GM13976 (cell line): ENCODE measurements around the gene UBE2E1.

Experiments
- DNase-seq: peaks from one replicate; pipeline ENCODE4 v3.0.0; 2012; ENCODE audit warnings: low spot score
- in situ Hi-C: fragments of 300-500 bp; cut with MboI; formaldehyde crosslinking; loops from one replicate; pipeline ENCODE4 v1.12.0; 2022; ENCODE audit warnings: low sequenced_read_pairs, mixed read lengths, inconsistent platforms; ENCODE audit not compliant: unreplicated experiment
- TF ChIP-seq, protein P1 (sequence below): IDR thresholded peaks from 2 replicates; pipeline ENCODE4 v1.5.1; 2012; ENCODE audit warnings: borderline replicate concordance, mild to moderate bottlenecking; ENCODE audit not compliant: insufficient read depth; ENCODE audit errors: extremely low read depth, missing control alignments, control extremely low read depth

Gene UBE2E1

DNA sequence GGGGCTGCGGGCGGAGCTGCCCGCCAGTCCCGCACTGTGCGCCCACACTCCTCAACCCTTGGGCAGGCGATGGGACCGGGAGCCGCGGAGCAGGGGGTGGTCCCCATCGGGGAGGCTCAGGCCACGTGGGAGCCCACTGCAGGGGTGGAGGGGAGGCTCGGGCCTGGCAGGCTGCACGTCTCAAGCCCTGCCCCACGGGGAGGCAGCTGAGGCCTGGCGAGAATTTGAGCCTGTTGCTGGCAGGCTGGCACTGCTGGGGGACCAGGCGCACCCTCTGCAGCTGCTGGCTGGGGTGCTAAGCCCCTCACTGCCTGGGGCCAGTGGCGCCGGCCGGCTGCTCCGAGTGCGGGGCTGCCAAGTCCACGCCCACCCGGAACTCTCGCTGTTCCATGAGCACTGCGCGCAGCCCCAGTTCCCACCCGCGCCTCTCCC is 76.7 kb downstream of the UBE2E1 start:
- no peak for DNase-seq
- in situ Hi-C loops: loop anchor here (25.0 kb wide), 1 partner anchor 355 kb away; no protein-coding TSS in a partner anchor
- TF ChIP-seq, protein P1, sequence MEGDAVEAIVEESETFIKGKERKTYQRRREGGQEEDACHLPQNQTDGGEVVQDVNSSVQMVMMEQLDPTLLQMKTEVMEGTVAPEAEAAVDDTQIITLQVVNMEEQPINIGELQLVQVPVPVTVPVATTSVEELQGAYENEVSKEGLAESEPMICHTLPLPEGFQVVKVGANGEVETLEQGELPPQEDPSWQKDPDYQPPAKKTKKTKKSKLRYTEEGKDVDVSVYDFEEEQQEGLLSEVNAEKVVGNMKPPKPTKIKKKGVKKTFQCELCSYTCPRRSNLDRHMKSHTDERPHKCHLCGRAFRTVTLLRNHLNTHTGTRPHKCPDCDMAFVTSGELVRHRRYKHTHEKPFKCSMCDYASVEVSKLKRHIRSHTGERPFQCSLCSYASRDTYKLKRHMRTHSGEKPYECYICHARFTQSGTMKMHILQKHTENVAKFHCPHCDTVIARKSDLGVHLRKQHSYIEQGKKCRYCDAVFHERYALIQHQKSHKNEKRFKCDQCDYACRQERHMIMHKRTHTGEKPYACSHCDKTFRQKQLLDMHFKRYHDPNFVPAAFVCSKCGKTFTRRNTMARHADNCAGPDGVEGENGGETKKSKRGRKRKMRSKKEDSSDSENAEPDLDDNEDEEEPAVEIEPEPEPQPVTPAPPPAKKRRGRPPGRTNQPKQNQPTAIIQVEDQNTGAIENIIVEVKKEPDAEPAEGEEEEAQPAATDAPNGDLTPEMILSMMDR: no peak

DNA sequence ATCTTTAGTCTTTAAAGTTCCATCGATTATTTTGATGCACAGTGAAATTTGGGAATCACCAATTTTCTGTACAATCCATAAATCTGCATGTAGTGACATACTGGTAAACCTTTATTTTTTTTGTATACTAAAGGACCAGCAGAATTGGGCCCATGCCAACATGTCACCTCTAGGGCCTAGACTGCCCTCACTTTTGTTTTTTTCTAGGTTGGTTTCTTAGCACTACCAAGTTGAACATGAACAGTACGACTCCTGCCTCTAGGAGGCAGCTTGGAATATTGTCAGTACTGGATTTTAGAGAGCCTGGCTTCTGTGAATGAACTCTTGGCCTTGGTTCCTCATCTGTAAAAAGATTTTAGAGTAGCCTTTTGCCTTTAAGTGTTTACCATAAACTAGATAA is 78.7 kb downstream of the UBE2E1 start:
- TF ChIP-seq, protein P1: no peak
- in situ Hi-C loops: loop anchor here (25.0 kb wide), 1 partner anchor 353 kb away; no protein-coding TSS in a partner anchor
- no peak for DNase-seq

DNA sequence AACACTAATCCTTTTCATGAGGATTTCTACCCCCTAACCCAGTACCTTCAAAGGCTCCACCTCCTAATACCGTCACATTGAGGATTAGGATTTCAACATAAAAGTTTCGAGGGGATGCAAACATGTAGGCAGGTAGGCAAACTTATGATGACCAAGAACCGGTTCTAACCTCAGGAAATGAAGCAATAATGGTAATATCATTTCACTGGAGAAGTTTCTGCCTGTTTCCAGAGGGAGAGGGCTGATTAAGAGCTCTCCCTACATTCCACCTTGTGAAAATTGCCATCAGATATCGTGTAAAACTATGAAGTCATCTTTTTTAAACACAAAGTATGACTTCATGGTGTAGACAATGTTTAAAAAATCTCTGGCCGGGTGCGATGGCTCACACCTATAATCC is 79.5 kb downstream of the UBE2E1 start:
- no peak for DNase-seq
- TF ChIP-seq, protein P1: no peak
- in situ Hi-C loops: loop anchor here (25.0 kb wide), 1 partner anchor 352 kb away; no protein-coding TSS in a partner anchor

DNA sequence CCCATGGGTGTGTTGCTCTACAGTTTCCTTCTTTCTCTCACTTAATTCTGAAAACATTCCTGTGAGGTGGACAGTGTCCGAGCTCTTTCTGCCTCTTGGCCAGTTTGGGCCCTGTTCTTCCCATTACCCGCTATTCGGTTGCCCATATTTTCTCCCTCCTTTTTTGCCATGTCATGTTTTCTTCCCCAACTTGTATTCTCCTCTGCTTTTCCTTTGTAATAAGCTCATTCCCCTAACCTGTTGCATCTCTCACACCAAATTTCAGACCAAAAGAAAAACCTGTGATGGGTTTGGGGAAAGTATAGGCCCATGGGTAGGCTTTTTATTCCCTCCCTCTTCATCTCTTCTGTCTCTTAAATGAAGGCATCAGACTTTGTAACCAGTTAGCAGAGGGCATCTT is 80.6 kb downstream of the UBE2E1 start:
- TF ChIP-seq, protein P1: no peak
- no peak for DNase-seq
- in situ Hi-C loops: loop anchor here (25.0 kb wide), 1 partner anchor 351 kb away; no protein-coding TSS in a partner anchor

DNA sequence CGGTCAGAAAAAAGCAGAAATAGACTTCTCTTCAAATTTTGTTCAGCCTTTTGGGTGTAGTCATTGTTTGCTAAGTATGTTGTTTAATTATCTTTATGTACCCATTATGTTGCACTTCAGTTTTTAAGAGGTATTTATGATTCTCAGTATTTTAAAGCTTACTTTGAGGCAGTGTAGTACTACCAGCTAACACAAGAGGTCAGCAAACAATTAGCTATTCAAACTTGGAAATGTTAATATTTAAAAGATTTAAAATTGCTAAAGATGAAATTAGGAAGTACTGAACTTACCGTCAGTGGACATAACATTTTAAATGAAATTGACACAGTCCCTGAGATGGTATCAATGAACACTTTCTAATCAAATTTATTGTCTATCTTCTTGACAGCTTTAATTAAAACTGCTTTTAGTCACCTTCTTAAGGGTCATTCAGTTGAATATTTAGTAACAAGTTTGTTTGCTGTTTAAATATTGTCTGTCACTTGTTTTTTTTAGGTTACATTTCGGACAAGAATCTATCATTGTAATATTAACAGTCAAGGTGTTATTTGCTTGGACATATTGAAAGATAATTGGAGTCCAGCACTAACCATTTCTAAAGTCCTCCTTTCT is 83.0 kb downstream of the UBE2E1 start:
- TF ChIP-seq, protein P1: peak; percentile 44
- no peak for DNase-seq
- in situ Hi-C loops: loop anchor here (25.0 kb wide), 1 partner anchor 349 kb away; no protein-coding TSS in a partner anchor

DNA sequence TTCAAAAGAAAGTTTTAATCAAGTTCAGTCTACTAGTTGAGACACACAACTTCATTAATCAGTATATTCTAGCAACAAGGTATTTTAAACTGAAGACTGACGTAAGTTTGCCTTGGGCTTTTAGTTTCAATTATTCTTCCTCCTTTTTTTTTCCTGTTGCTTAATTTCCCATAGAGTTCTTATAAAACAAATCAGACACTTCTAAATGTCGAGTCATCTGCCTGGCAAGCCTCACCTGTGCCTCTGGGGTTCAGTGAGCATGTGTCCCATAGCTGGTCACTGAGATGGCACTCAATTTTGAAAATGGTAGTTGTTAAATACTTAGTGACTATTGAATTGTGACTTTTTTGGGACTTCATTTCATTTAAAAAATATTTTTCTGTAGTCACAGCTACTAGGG is 83.6 kb downstream of the UBE2E1 start:
- TF ChIP-seq, protein P1: no peak
- in situ Hi-C loops: loop anchor here (25.0 kb wide), 1 partner anchor 348 kb away; no protein-coding TSS in a partner anchor
- no peak for DNase-seq

DNA sequence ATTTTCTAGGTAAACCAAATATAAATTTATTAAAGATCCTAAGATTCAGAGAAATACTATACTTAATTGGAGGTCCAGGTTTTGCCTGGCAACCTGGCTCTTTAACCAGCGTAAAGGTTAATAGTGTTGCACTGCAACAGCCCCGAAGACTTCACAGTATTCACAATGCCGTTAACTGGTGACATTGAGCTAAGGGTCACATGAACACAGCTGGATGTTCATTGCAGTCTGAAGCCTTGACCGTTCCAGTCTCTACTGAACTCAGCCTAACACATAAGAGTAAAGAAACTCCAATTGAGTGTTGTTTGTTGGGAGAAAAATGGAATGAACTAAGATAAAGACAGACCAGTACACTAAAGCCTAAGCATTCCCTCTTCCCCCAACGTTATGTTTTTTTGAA is 84.2 kb downstream of the UBE2E1 start:
- in situ Hi-C loops: loop anchor here (25.0 kb wide), 1 partner anchor 347 kb away; no protein-coding TSS in a partner anchor
- no peak for DNase-seq
- TF ChIP-seq, protein P1: no peak
